T47D (cell line): ENCODE results near the gene CFAP74.

ENCODE experiments used
- DNase-seq, 2 experiments: peaks; one replicate each; pipeline versions ENCODE4 v3.0.0 to v3.0.0-alpha.2; 2011 to 2012; ENCODE audit warnings: low read depth in 1 of 2, low spot score in 1 of 2
- JUND ChIP-seq: IDR thresholded peaks from 2 replicates; pipeline ENCODE4 v1.6.1; 2012; ENCODE audit warnings: low read depth
- in situ Hi-C: cut with HindIII; loops from 2 replicates; pipeline ENCODE4 v1.10.0; 2016; ENCODE audit warnings: low sequenced_read_pairs, low pct_unique_long_range_greater_than_20kb

The CFAP74 gene

DNA sequence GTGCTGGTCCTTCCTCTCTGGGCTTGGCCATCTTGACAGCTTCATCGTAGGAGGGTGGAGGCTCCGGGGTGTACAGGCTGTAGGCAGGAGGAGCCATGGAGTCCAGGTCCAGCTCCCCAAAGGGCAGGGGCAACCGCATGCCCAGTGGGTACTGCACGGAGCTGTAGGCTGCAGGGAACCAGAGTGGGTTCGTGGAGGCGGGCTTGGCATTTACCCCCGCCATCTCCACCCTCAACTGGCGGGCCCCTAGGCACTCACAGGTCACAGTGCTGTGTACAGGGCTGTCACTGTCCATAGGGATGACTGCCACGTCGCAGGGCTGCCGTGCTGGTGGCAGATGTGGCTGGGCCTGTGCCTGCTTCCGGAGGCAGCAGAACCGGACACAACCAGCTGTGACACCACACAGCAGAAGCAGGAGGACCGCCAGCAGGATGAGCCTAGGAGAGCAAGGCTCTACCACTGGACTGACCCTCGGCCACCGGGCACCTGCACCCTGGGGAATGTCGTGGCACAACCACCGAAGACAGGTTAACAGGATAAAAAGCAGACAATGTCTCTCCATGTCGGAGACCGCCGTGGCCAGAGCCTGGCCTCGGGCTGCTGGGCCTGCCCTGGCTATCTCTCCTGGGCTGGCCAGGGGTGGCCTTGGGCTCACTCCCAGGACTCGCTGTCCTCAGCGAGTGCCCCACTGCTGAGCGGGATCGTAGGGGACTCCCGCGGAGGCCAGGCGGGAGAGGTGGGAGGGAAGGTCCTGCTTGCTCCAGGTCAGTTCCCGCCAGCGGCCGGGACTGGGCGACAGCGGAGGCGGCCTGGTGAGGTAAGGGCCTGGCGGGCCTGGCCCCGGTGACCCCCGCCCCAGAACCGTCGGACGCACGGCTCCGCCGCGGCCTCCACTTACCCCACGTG lies 85.3 kb downstream of the CFAP74 start:
- no peak for DNase-seq
- in situ Hi-C loops = no loop called here
- TF ChIP-seq JUND = no peak

DNA sequence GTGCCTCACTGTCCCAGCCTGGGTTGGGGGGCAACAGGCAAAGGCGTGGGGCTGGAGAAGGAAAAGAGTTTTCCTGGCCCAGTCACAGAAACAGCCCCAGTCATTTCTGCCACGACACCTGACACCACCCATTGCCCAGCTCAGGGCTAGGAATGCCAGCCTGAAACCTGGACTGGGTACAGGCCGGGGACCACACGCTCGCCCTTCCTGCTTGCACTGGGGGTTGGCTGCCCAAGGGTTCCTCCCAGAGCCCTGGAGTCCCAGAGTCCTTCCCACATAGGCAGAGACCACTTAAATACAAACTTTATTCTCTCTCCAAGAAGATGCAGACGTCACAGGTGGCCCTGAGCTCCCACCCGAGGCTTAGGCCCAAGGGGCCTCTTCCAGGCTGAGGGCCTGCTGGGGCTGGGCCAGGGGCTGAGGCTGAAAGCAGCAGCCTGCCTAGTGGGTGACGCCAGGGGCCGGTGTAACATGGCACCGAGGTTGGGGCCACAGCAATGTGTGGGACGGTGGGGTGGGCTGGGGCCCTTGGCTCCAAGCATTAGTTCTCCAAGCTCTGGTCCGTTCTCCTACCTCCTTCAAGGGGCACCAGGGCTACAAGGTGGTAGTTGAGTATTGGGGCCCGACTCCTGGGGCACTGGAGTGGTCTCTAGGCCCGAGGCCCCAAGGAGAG lies 86.1 kb downstream of the CFAP74 start:
- in situ Hi-C loops = no loop called here
- TF ChIP-seq JUND = no peak
- no peak for DNase-seq

DNA sequence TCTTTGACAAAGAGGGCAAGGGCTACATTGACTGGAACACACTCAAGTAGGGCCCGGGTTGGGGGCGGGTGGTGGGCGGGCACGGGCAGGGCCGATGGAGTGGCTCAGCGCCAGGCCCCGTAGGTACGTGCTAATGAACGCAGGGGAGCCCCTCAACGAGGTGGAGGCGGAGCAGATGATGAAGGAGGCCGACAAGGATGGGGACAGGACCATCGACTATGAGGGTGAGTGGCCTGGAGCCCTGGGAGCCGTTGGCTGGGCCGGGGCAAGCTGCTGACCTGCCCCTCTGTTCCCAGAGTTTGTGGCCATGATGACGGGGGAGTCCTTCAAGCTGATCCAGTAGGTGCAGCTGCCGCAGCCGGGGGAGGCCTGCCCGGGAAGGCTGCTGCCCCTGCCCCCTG lies 86.7 kb downstream of the CFAP74 start:
- in situ Hi-C loops = no loop called here
- no peak for DNase-seq
- TF ChIP-seq JUND = no peak

DNA sequence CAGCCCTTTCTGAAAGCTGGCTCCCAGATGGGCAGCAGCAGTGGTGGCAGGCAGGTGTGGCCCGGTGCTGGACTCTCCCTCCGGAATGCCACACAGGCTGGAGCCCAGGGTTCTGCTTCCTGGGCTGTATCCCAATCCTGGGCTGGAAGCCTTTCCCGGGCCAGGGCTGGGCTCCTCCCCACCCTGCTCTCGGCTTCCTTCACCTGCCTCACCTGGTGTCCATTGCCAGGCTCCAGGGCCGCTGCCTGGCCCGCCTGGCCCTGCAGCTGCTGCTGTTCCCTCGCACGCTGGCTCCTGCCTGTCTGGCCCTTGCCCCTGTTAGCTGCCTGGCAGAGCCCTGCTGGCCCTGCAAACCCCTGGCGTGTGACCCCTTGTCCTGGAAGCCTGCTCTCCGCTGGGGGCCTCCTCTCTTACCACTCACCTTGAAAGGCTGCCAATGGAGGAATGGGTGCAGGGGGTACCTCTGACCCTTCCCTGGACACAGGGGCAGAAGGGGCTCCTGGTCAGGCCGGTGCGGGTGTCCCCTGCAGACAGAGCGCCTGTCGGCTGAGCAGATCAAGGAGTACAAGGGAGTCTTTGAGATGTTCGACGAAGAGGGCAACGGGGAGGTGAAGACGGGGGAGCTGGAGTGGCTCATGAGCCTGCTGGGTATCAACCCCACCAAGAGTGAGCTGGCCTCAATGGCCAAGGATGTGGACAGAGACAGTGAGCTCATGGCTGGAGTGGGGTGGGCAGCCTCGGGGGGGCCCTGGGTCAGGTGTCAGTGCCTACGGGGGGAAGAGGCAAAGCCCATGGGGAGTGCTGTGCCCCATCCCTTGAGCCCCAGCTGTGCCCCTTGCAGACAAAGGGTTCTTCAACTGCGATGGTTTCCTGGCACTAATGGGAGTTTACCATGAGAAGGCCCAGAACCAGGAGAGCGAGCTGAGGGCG lies 87.4 kb downstream of the CFAP74 start:
- TF ChIP-seq JUND = no peak
- in situ Hi-C loops = no loop called here
- no peak for DNase-seq

DNA sequence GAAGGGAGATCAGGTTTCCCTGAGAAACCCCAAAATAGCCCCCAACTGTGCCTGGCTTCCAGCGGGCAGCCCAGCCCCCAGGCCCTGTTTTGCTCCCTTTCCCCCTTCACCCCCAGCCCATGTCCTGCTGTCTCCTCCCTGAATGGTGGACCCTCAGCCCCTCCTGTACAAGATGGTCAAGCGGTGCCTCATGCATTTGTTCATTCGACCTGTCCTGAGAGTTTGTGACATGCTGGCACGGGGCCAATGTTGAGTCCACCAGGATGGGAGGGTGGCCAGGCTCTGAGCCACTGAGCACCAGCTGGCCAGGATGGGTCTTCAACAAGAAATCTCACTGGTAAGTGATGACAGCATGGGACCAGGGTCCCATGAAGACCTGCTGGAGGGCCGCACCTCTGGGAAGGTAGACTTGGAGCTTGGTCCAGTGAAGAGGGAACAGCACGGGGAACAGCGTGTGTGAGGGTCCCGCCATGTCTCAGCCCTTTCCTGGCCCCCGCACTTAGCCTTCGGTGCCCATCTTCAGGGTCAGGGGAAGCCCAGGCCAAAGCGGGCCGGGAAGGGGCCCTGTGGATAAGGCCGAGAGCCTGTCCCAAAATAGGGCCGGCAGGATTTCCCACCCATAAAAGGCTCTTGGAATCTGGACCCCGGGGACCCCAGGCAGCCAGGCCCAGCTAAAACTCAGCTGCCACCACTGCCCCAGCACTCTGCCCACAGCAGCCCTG lies 88.5 kb downstream of the CFAP74 start, which contains the start of gene CALML6:
TSS of gene CALML6 (plus strand) at position 290 of the 722 bp plus-strand sequence. CDS start at position 311, 21 bp downstream.
- no peak for DNase-seq
- no peak for TF ChIP-seq JUND
- in situ Hi-C loops = no loop called here

DNA sequence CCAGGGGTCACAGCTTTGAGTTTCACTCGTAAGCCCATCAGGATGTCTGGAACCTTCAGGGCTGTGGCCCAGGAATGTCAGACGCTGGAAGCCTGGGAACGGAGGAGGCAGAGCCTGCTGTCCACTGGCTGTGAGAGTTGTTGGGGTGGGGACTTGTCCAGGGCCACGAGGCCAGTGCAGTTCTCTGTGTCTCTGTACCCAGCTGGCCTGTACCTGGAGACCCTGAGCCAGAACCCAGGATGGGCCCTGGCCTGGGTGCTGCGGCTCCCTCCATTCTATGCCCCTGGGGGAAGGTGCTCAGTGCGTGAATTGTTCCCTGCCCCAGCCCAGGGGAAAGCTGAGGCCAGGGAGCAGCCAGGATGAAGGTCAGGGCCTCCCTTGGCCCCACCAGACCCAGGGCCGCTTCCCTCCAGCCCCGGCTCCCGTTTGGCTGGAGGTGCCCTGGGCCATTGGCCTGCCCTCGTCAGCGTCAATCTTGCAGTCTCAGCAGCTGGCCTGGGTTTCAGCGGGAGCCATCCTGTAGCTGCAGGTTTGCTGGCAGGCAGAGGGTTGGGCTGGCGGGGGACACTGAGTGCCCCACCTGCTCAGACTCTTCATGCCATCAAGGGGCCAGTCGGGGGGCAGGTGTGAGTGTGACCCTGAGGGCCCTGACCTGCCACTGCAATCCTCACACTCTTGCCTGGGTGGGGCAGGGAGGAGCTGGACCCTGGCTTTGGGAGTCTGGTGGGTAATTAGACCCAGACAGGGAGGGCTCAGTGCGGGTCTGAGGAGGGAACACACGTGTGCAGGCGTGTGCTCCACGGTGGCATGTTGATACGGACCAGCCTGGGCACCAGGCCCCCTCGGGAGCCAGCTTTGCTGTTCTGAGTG lies 89.2 kb downstream of the CFAP74 start:
- DNase-seq = no peak
- in situ Hi-C loops = no loop called here
- TF ChIP-seq JUND = no peak

DNA sequence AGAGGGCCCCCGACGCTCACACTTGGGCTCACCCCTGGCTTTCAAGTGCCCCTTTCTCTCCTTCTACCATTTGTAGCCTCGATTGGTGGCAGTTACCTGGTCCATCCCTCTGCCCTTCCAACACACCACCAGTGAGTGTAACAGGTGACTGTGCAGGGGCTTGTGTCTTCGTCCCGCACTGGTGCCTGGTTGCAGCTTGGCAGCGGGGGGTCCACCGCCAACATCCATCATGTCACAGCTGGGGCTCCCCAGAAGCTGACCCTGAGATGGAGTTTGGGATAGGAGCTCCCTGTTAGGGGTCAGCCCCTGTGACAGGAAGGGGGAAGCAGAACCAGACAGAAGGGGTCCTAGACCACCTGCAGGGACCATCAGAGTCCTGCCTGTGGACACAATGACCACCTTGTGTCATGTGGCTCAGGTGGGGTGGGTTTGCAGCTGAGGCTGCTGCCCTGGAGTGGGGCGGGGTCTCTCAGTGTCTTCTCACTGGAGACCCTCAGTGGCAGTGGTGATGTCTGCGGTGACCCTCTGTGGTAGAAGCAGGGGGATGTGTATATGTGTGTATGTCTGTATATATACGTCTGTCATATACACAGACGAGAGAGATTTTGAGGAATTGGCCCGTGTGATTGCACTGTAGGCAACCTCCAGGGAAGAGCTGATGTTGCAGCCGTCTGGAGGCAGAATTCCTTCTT lies 92.1 kb downstream of the CFAP74 start:
- in situ Hi-C loops = no loop called here

DNA sequence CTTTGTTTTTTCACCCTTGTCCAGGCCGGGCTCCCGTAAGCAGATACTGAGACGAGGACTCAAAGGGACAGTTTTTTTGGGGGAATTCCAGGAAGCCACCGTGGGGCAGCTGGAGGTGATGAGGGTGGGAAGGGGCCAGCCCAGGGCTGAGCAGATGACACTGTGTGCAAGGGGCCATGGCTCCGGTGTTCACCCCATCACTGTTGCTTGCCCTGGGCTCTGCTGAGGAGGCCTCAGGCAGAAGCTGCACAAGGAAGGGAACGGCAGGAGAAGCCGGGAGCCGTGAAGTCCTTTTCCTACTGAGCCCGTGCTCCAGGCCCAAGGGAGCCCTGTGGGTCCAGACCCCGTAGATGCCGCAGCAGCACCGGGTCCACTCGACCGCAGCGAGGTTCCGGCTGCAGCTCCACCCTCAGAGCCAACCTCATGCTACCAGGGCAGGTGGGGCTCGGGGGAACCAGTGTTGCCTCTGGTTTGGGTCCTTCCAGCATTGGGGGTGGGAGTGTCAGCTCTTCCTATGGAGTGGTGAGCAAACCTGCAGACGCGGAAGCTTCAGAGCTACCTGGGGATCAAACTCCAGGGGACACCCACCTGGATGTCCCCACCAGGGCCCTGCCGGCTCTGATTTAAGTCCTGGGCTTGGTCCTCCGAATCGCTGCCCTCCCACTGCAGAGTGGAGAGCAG lies 92.8 kb downstream of the CFAP74 start:
- DNase-seq = no peak
- in situ Hi-C loops = no loop called here
- TF ChIP-seq JUND = no peak

More for the DNA sequence above, 92.1 kb downstream of the CFAP74 start:
- DNase-seq = no peak
- no peak for TF ChIP-seq JUND

DNA sequence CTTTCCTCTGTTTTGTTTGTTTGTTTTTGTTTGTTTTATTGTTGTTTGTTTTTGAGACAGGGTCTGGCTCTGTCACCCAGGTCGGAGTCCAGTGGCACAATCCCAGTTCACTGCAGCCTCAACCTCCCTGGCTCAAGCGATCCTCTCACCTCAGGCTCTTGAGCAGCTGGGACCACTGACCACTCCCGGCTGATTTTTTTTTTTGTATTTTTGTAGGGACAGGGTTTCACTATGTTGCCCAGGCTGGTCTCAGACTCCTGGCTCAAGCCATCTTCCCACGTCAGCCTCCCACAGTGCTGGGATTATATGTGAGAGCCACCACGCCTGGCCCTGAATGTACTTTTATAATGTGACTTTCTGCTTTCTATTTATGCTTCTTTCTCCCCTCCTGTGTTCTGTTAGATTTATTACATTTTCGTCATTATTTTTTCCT lies 93.5 kb downstream of the CFAP74 start:
- in situ Hi-C loops = no loop called here
- no peak for TF ChIP-seq JUND

DNA sequence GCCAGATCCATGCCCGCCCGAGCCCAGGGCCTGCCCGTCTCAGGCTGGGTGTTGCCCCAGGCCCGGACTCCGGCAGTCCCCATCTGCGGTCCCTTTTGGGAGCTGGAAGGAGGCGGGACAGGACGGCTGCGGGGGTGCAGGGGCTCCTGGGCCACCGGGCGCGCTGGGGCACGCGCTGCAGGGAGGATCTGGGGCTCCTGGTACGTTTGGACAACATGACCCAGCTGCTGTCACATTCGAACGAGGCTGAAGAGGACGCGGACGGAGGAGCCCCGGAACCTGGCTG lies 95.1 kb downstream of the CFAP74 start:
- in situ Hi-C loops = no loop called here
- no peak for TF ChIP-seq JUND
- DNase-seq = peak in 1 of 2 experiments; percentile 19

More for the DNA sequence above, 93.5 kb downstream of the CFAP74 start:
- DNase-seq = no peak
